B cell (primary cell): Measurements from ENCODE around the gene NCKAP1. TPM values are rescaled to one million over a fixed set of nuclear protein-coding genes. Genes with fewer than 3 reads are reported as not detected.

Source experiments
- ATAC-seq: fragments of 200-7000 bp; cut with Tn5 transposase; one replicate; pipeline ENCODE4 v1.10.0; 2021; ENCODE audit warnings: low read depth, mild to moderate bottlenecking, moderate number of reproducible peaks, moderate library complexity
- CTCF ChIA-PET: fragments of 350-600 bp; sonication (Branson Sonifier 250); formaldehyde crosslinking; loops from one replicate; lab custom pipeline; 2021; ENCODE audit warnings: antibody characterized with exemption, inconsistent platforms; lab: Charles Lee
- POLR2A ChIA-PET: fragments of 350-600 bp; sonication (Branson Sonifier 250); formaldehyde crosslinking; loops from one replicate; lab custom pipeline; 2021; ENCODE audit warnings: antibody characterized with exemption; lab: Charles Lee
- DNase-seq: peaks from one replicate; pipeline ENCODE4 v3.0.0; 2013
- H2AFZ ChIP-seq: 2 replicates; pipeline ENCODE4 v1.6.1; 2012; ENCODE audit warnings: mild to moderate bottlenecking, low read depth, low read length; ENCODE audit not compliant: insufficient read depth, poor library complexity, severe bottlenecking
- H3K27ac ChIP-seq, 2 donors: 1 replicate in 1 of 2; 2 replicates in 1 of 2; pipeline ENCODE4 v1.5.1; 2012 to 2013; ENCODE audit warnings: low read length in 2 of 2, mild to moderate bottlenecking in 2 of 2, moderate library complexity in 1 of 2
- H3K27me3 ChIP-seq, 4 experiments: fragments of 200-600 bp in 1 of 4; sonication (generic) in 1 of 4; replicated peaks in 1 of 4; 1 replicate in 2 of 4; 2 replicates in 2 of 4; pipeline versions ENCODE4 v1.6.1 to v1.7.0; 2013 to 2016; ENCODE audit warnings: low read length in 3 of 4, mild to moderate bottlenecking in 2 of 4, mixed read lengths in 1 of 4, moderate library complexity in 1 of 4; ENCODE audit not compliant: insufficient read depth in 4 of 4, control insufficient read depth in 3 of 4; ENCODE audit errors: control extremely low read depth in 1 of 4
- H3K36me3 ChIP-seq, 2 experiments: replicated peaks in 1 of 2; 1 replicate in 1 of 2; 2 replicates in 1 of 2; pipeline versions ENCODE4 v1.6.1 to v1.7.1; 2013; ENCODE audit warnings: low read length in 1 of 2; ENCODE audit not compliant: insufficient read depth in 2 of 2, control insufficient read depth in 1 of 2; ENCODE audit errors: control extremely low read depth in 1 of 2, extremely low read depth in 1 of 2
- H3K4me1 ChIP-seq, 2 donors: fragments of 200-600 bp in 1 of 2; sonication (generic) in 1 of 2; 1 replicate in 1 of 2; 2 replicates in 1 of 2; pipeline versions ENCODE4 v1.5.1 to v1.6.1; 2013 to 2017; ENCODE audit warnings: low read length in 2 of 2; ENCODE audit not compliant: control insufficient read depth in 2 of 2, insufficient read depth in 2 of 2
- H3K4me2 ChIP-seq: replicated peaks from 2 replicates; pipeline ENCODE3; 2012; ENCODE audit warnings: mild to moderate bottlenecking, low read depth, low read length; ENCODE audit not compliant: poor library complexity, severe bottlenecking
- H3K4me3 ChIP-seq, 5 experiments: fragments of 200-600 bp in 1 of 5; sonication (generic) in 1 of 5; 1 replicate in 3 of 5; 2 replicates in 2 of 5; pipeline versions ENCODE4 v1.5.1 to v1.7.0; 2011 to 2016; ENCODE audit warnings: low read length in 4 of 5, mild to moderate bottlenecking in 4 of 5, low read depth in 2 of 5, control low read depth in 1 of 5, moderate library complexity in 1 of 5; ENCODE audit not compliant: insufficient read depth in 1 of 5; ENCODE audit errors: control extremely low read depth in 1 of 5, extremely low read depth in 1 of 5
- H3K79me2 ChIP-seq: fragments of 200-600 bp; sonication (generic); one replicate; pipeline ENCODE4 v1.6.0; 2016; ENCODE audit warnings: low read length; ENCODE audit not compliant: control insufficient read depth, insufficient read depth
- H3K9ac ChIP-seq: fragments of 200-600 bp; sonication (generic); 2 replicates; pipeline ENCODE4 v1.6.1; 2017; ENCODE audit warnings: mild to moderate bottlenecking, low read length, moderate library complexity
- H3K9me3 ChIP-seq, 3 donors: one replicate each; pipeline versions ENCODE4 v1.6.1 to v1.7.1; 2013; ENCODE audit warnings: low read length in 2 of 3; ENCODE audit not compliant: control insufficient read depth in 2 of 3, insufficient read depth in 1 of 3; ENCODE audit errors: control extremely low read depth in 1 of 3
- H4K20me1 ChIP-seq: 2 replicates; pipeline ENCODE4 v1.6.0; 2012; ENCODE audit warnings: mild to moderate bottlenecking, low read length; ENCODE audit not compliant: insufficient read depth, control insufficient read depth, poor library complexity, severe bottlenecking
- H3K27ac Mint-ChIP-seq: one replicate; pipeline ENCODE4 v1.8.0; 2021; ENCODE audit warnings: mixed read lengths
- H3K27me3 Mint-ChIP-seq: one replicate; pipeline ENCODE4 v1.8.0; 2021; ENCODE audit warnings: mixed read lengths
- H3K4me1 Mint-ChIP-seq: one replicate; pipeline ENCODE4 v1.8.0; 2021; ENCODE audit warnings: mixed read lengths
- H3K4me3 Mint-ChIP-seq: one replicate; pipeline ENCODE4 v1.8.0; 2021; ENCODE audit warnings: mixed read lengths
- H3K9me3 Mint-ChIP-seq: one replicate; pipeline ENCODE4 v1.8.0; 2022; ENCODE audit warnings: mixed read lengths; ENCODE audit not compliant: insufficient read depth
- CTCF ChIP-seq: fragments of 200-600 bp; IDR thresholded peaks from one replicate; pipeline ENCODE4 v1.8.0; 2022; ENCODE audit warnings: antibody characterized with exemption, mild to moderate bottlenecking
- EZH2 ChIP-seq: IDR thresholded peaks from 2 replicates; pipeline ENCODE4 v1.6.1; 2012; ENCODE audit warnings: borderline replicate concordance, low read depth, mild to moderate bottlenecking, moderate library complexity, low read length; ENCODE audit not compliant: insufficient read depth, poor library complexity, severe bottlenecking
- WGBS: methylation state at CpG from one replicate; pipeline ENCODE4 v1.1.5; 2013; ENCODE audit warnings: missing lambda C conversion rate; ENCODE audit not compliant: insufficient coverage; 5-methylcytosine and 5-hydroxymethylcytosine counted together
- intact Hi-C: fragments of 100-400 bp; cut with micrococcal nuclease; formaldehyde crosslinking; loops from one replicate; pipeline ENCODE4 v1.10.0; 2022
- polyA plus RNA-seq: library from polyadenylated mRNA; depleted of rRNA; stranded (reverse); fragments of >200 nt; gene quantifications from 2 replicates; pipeline ENCODE4 v1.2.3, GENCODE V29; 2012
- total RNA-seq, 2 donors: library from RNA; stranded (reverse); fragments of 120-200 nt in 1 of 2; gene quantifications; 1 replicate in 1 of 2; 2 replicates in 1 of 2; pipeline versions ENCODE4 v1.2.3 to v1.2.4, GENCODE V29; 2013 to 2022

The NCKAP1 gene
- total and polyA plus RNA-seq, 2 donors (not counting 1 experiment from before 2014, with no cell fraction given): 0.05 TPM; not detected in 1

GRCh38 chr2:183040604-183041003, 2.3 kb upstream of the NCKAP1 start:
- TF ChIP-seq CTCF: no peak
- no peak for TF ChIP-seq EZH2
- no peak overlapping the region for H3K27ac Mint-ChIP-seq
- 71% methylated on average over 1 of the region's 2 CpGs for WGBS
- ChIA-PET POLR2A (no interaction called here), CTCF (no interaction called here)
- Histone ChIP-seq H3K4me2 (no peak overlapping the region), H2AFZ (no peak overlapping the region), H3K9me3 (peaks cover 3 to 23% (median 6%) of the 10 kb centered on the region in 3 donors), H4K20me1 (no peaks in the 10 kb centered on the region), H3K4me3 (no peak overlapping the region), H3K36me3 (no peaks in the 10 kb centered on the region), H3K27ac (no peak overlapping the region), H3K79me2 (no peaks in the 10 kb centered on the region), H3K4me1 (peaks cover 20 to 40% of the 10 kb centered on the region in 2 donors), H3K9ac (no peak overlapping the region), H3K27me3 (peaks cover 1 to 55% (median 47%) of the 10 kb centered on the region in 4 experiments)
- no peak overlapping the region for H3K4me3 Mint-ChIP-seq
- H3K4me1 Mint-ChIP-seq: peaks cover 23% of the 10 kb centered on the region
- H3K9me3 Mint-ChIP-seq: no peaks in the 10 kb centered on the region
- intact Hi-C loops: no loop called here
- no peak for DNase-seq
- H3K27me3 Mint-ChIP-seq: peaks cover 66% of the 10 kb centered on the region
- no peak for ATAC-seq

DNA sequence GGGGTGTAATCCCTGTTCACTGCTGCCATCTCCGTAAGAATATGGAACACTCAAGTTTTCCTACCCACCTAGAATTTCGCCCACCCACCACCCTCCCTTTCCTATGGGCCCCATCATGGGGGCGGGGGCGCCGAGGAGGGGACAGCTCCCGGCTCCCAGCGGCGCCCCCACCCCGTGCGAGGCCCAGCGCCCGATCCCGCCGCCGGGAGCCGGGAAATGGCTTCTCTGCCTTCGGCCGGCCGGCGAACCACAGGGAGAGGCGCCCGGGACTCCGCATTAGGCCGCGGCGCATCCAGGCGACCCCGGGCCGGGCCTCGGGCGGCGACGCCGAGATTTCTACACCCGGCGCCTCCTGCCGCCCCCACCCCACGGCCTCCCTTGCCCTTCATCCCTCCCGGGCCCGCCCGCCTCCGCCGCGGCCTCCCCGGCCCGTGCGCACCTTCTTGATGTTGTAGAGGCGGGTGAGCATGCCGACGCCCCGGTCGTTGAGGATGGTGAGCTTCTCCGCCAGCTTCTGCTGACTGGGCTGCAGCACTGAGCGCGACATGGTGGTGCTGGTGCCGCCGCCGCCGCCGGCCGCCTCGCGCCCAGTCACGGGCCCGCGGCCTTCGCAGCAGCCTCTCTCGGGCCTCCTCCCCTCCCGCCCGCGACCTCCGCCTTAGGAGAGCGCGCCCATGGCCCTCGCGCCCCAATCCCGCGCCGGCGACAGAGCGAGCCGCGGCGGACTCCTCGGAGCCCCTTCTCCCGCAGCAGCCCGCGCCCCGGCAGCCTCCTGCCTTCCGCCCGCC, 510 bp downstream of the NCKAP1 start:
- H3K4me1 ChIP-seq: peaks cover 22 to 46% of the 10 kb centered on the region in 2 donors
- H4K20me1 ChIP-seq: no peaks in the 10 kb centered on the region
- H3K4me3 Mint-ChIP-seq: peak overlapping the region; percentile 74
- H3K27me3 ChIP-seq: peaks cover 12 to 66% (median 56%) of the 10 kb centered on the region in 4 experiments
- peaks cover 54% of the 10 kb centered on the region for H3K27me3 Mint-ChIP-seq
- peak overlapping the region; percentile 41 for H3K27ac Mint-ChIP-seq
- no peak overlapping the region for H3K27ac ChIP-seq
- H3K9me3 Mint-ChIP-seq: no peaks in the 10 kb centered on the region
- intact Hi-C loops: loop anchor here (2.0 to 5.0 kb wide), 3 partner anchors 41 to 370 kb away; partner anchors contain the start of genes DUSP19 and NUP35
- WGBS: 2% methylated on average over 91 of the region's 91 CpGs
- H3K4me3 ChIP-seq: peak overlapping the region in 3 of 5 experiments; percentile 29 to 43 (median 31)
- peak overlapping the region; percentile 37 for H3K9ac ChIP-seq
- CTCF ChIA-PET: no interaction called here
- H3K4me2 ChIP-seq: peak overlapping the region; percentile 77
- no peaks in the 10 kb centered on the region for H3K36me3 ChIP-seq
- H3K79me2 ChIP-seq: no peaks in the 10 kb centered on the region
- ATAC-seq (peak; percentile 52), DNase-seq (peak; percentile 57)
- peak; percentile 58 for TF ChIP-seq EZH2
- TF ChIP-seq CTCF: no peak
- peaks cover 27% of the 10 kb centered on the region for H3K4me1 Mint-ChIP-seq
- POLR2A ChIA-PET: no interaction called here
- peak overlapping the region; percentile 59 for H2AFZ ChIP-seq
- H3K9me3 ChIP-seq: peaks cover 6 to 17% (median 6%) of the 10 kb centered on the region in 3 donors
